T-cell (primary cell): ENCODE results near the gene PIGZ. TPM values are rescaled to one million over a fixed set of nuclear protein-coding genes. Genes with fewer than 3 reads are reported as not detected.
A peak's percentile ranks its signal among the peaks of the same experiment; 100 is the strongest.

Experiments
- ATAC-seq, 4 experiments: fragments of 200-7000 bp in 3 of 4; fragments of 150-1000 bp in 1 of 4; cut with Tn5 transposase; replicated peaks in 1 of 4; 1 replicate in 3 of 4; 2 replicates in 1 of 4; pipeline ENCODE4 v1.10.0; 2021; ENCODE audit warnings: moderate library complexity in 3 of 4, mild to moderate bottlenecking in 2 of 4, moderate number of reproducible peaks in 1 of 4
- CTCF ChIA-PET, 2 donors: fragments of 300-600 bp; sonication (Branson Sonifier 250); formaldehyde crosslinking; loops; one replicate each; lab custom pipeline; 2022; ENCODE audit warnings: antibody characterized with exemption in 2 of 2; lab: Charles Lee
- POLR2A ChIA-PET, 2 donors: fragments of 300-600 bp; sonication (Branson Sonifier 250); formaldehyde crosslinking; loops; one replicate each; lab custom pipeline; 2022; ENCODE audit warnings: antibody characterized with exemption in 2 of 2; lab: Charles Lee
- DNase-seq, 35 experiments: peaks; one replicate each; pipeline versions ENCODE4 v3.0.0 to v3.0.0-alpha.2; 2013 to 2023
- H3K27ac ChIP-seq: one replicate; pipeline ENCODE4 v1.5.1; 2013; ENCODE audit warnings: low read length
- H3K27me3 ChIP-seq, 2 experiments: replicated peaks in 1 of 2; 1 replicate in 1 of 2; 2 replicates in 1 of 2; pipeline versions ENCODE4 v1.6.1 to v1.7.0; 2013; ENCODE audit warnings: low read length in 1 of 2, mixed read lengths in 1 of 2; ENCODE audit not compliant: control insufficient read depth in 2 of 2, insufficient read depth in 2 of 2; ENCODE audit errors: extremely low read depth in 1 of 2
- H3K36me3 ChIP-seq, 2 donors: 1 replicate in 1 of 2; 2 replicates in 1 of 2; pipeline versions ENCODE4 v1.6.1 to v1.7.0; 2013; ENCODE audit warnings: low read length in 1 of 2; ENCODE audit not compliant: control insufficient read depth in 2 of 2, insufficient read depth in 1 of 2; ENCODE audit errors: extremely low read depth in 1 of 2
- H3K4me1 ChIP-seq, 2 experiments: 1 replicate in 1 of 2; 2 replicates in 1 of 2; pipeline versions ENCODE4 v1.6.1 to v1.7.0; 2013; ENCODE audit warnings: low read length in 2 of 2, mixed read lengths in 1 of 2; ENCODE audit not compliant: insufficient read depth in 2 of 2, control insufficient read depth in 1 of 2; ENCODE audit errors: extremely low read depth in 1 of 2
- H3K4me3 ChIP-seq, 2 donors: 1 replicate in 1 of 2; 2 replicates in 1 of 2; pipeline versions ENCODE4 v1.5.1 to v1.7.0; 2013; ENCODE audit warnings: mild to moderate bottlenecking in 2 of 2, low read length in 1 of 2, moderate library complexity in 1 of 2; ENCODE audit not compliant: control insufficient read depth in 1 of 2; ENCODE audit errors: extremely low read depth in 1 of 2
- H3K9me3 ChIP-seq: 2 replicates; pipeline ENCODE4 v1.7.0; 2013
- H3K27ac Mint-ChIP-seq, 2 donors: one replicate each; pipeline ENCODE4 v1.8.0; 2020 to 2021; ENCODE audit warnings: mild to moderate bottlenecking in 2 of 2, mixed read lengths in 2 of 2
- H3K27me3 Mint-ChIP-seq, 2 donors: one replicate each; pipeline ENCODE4 v1.8.0; 2021 to 2022; ENCODE audit warnings: mixed read lengths in 2 of 2
- H3K36me3 Mint-ChIP-seq: one replicate; pipeline ENCODE4 v1.8.0; 2021; ENCODE audit warnings: mixed read lengths
- H3K4me1 Mint-ChIP-seq, 3 donors: one replicate each; pipeline ENCODE4 v1.8.0; 2020 to 2022; ENCODE audit warnings: mixed read lengths in 3 of 3, mild to moderate bottlenecking in 1 of 3
- H3K4me3 Mint-ChIP-seq, 3 donors: one replicate each; pipeline ENCODE4 v1.8.0; 2020 to 2022; ENCODE audit warnings: mild to moderate bottlenecking in 3 of 3, mixed read lengths in 3 of 3, moderate library complexity in 3 of 3
- H3K9me3 Mint-ChIP-seq, 3 donors: one replicate each; pipeline ENCODE4 v1.8.0; 2020 to 2022; ENCODE audit warnings: mixed read lengths in 3 of 3
- WGBS: methylation state at CpG from one replicate; pipeline ENCODE4 v1.1.5; 2013; ENCODE audit warnings: missing lambda C conversion rate; ENCODE audit not compliant: insufficient coverage; 5-methylcytosine and 5-hydroxymethylcytosine counted together
- total RNA-seq, 35 experiments: library from RNA in 6 of 35; stranded (reverse) in 6 of 35; fragments of 120-200 nt in 1 of 35; gene quantifications; one replicate each; pipeline versions ENCODE4 v1.2.1 to v1.2.4 and lab custom pipeline; 2013 to 2026

Gene PIGZ
- total RNA-seq, 5 donors from 2014 or later (not counting 1 experiment from before 2014, with no cell fraction given), result 0.28 to 1.3 (median 1.1) TPM

DNA sequence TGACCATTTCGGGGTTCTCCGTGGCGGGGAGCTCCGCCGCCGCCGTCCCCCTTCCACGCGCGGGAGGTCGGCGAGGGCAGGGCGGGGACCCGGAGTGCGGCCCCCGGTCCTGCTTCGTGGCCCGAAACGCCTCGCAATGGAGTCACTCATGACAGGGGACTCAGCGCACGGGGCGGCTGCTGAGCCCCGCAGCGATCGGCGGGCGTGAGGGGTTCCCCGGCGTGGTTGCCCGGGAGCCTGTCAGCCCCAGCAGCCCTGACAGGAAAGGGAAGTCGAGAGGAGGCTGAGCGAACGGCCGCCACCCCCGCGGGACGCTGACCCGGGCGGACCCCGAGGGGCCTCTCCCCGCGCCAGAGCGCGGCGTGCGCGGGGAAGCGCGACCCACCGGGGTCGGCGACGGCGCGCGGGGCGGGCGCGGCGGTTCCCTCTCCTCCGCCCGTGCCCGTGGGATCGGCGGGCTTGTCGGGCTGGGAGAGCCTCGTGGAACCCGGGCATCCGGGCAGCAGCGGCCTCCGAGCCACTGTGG, 564 bp upstream of the PIGZ start:
- Mint-ChIP-seq H3K27ac (no peak overlapping the region), H3K27me3 (peaks cover 0 to 12% of the 10 kb centered on the region in 2 donors), H3K9me3 (no peaks in the 10 kb centered on the region), H3K36me3 (no peaks in the 10 kb centered on the region), H3K4me1 (peaks cover 8 to 16% (median 9%) of the 10 kb centered on the region in 3 donors), H3K4me3 (peak overlapping the region; percentile 73 to 82 (median 81))
- DNase-seq, result peak in 22 of 35 experiments; percentile 3 to 58 (median 24)
- under 1% methylated on average over 72 of the region's 72 CpGs for WGBS
- POLR2A ChIA-PET, result interaction anchor here in 1 of 2 donors (0.5 to 0.6 kb wide), 2 partner anchors 263 to 850 kb away, joined by 3 to 4 read pairs; no protein-coding TSS in a partner anchor
- no peaks in the 10 kb centered on the region for H3K9me3 ChIP-seq
- CTCF ChIA-PET, result interaction anchor here in 1 of 2 donors (0.7 to 0.8 kb wide), 2 partner anchors 102 to 132 kb away, joined by 3 to 5 read pairs; no protein-coding TSS in a partner anchor
- no peaks in the 10 kb centered on the region for H3K36me3 ChIP-seq
- H3K27me3 ChIP-seq, result peaks cover 0 to 20% of the 10 kb centered on the region in 2 experiments
- peak overlapping the region; percentile 46 to 68 for H3K4me3 ChIP-seq
- no peak overlapping the region for H3K27ac ChIP-seq
- H3K4me1 ChIP-seq, result peaks cover 0 to 11% of the 10 kb centered on the region in 2 experiments
- peak; percentile 49 to 58 (median 54) for ATAC-seq

DNA sequence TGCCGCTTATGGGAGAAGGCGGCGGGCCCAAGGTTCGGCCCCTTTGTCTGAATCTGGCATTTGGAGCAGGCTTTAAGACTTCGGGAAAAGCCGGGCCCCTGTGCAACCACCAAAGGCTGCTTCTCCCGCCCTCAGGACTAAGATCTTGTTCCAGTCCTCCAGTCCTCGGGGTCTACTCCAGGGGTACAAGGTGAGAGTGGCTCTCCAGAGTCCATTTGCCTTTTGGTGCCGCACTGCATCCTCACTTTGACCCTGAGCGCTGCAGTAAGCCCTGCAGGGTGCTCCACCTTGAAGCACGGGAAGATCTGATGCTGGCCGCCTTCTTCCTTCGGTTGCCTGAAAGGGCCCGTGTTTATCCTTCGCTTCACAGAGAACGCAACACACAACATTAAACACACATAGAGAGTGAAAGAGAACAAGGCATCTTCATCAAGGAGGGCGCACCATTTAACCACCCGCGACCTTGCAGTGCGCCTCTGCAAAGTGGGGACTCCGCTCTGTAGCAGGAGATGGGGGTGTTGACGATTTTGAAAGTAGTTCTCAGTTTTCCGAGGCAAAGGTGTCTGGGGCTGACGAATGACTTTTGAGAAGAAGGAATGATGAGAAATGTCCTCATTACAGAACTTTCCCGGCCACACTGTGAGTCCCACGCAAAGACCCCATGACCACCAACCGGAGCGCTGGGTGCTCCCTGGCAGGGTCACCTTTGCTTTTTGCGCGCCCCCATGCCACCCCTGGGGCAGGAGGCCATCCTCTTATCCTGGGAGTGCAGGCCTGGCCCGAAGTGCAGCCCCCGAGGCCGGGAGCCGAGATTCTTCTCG, 1.0 kb downstream of the PIGZ start:
- ChIA-PET POLR2A (no interaction called here), CTCF (interaction anchor here in 1 of 2 donors (0.5 kb wide), 1 partner anchor 331 kb away, joined by 4 read pairs; the partner anchor contains the start of gene DLG1)
- WGBS, result 79% methylated on average over 26 of the region's 35 CpGs
- Mint-ChIP-seq H3K27me3 (peaks cover 0 to 12% of the 10 kb centered on the region in 2 donors), H3K27ac (no peak overlapping the region), H3K36me3 (no peaks in the 10 kb centered on the region), H3K9me3 (no peaks in the 10 kb centered on the region), H3K4me3 (peak overlapping the region; percentile 59 to 75 (median 69)), H3K4me1 (peaks cover 8 to 16% (median 9%) of the 10 kb centered on the region in 3 donors)
- Histone ChIP-seq H3K36me3 (no peaks in the 10 kb centered on the region), H3K27me3 (peaks cover 0 to 20% of the 10 kb centered on the region in 2 experiments), H3K4me1 (peaks cover 0 to 11% of the 10 kb centered on the region in 2 experiments), H3K9me3 (no peaks in the 10 kb centered on the region), H3K27ac (no peak overlapping the region), H3K4me3 (peak overlapping the region; percentile 47 to 64)
- no peak for DNase-seq
- no peak for ATAC-seq

DNA sequence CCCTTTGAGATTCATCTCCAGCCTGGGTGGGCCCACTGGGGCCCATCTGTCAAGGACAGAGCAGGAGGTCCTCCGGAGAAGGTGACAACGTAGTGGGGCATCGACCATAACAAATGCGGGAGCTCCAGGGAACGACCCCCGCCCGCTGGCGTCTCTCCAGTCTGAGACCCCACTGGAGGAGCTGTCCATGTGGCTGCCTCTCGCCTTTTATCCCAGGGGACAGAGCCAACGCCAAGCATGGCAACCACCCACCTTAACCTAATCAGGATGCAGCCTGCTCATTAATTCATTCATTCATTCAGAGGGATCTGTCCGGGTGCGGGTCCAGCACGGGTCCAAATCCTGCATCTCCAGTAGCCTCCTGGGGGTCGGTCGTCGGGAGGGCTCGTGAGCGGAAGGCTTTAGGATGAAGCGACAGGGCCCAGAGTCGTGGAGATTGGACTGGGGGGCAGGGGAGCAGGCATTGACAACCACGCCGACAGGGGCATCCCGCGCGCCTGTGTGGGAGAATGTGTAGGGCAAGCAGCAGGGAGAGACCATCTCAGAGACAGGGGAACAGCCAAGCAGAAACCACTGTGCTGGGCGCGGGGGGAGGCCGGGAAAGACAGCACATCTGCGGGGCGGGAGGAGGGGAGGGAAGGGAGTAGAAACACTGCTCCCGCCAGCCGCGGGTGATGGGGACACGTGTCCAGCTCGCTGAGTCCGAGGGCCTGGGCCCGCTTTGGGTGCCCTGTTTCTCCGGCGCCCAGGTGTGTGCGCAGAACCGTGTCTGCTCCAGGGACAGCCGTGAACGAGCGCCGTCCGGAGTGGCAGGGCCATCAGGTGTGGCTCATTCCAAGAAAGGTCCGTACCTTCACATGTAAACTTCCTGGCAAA, 1.9 kb downstream of the PIGZ start:
- Histone ChIP-seq H3K4me1 (peaks cover 0 to 11% of the 10 kb centered on the region in 2 experiments), H3K36me3 (no peaks in the 10 kb centered on the region), H3K27ac (no peak overlapping the region), H3K27me3 (peaks cover 0 to 20% of the 10 kb centered on the region in 2 experiments), H3K9me3 (no peaks in the 10 kb centered on the region), H3K4me3 (no peak overlapping the region)
- ChIA-PET POLR2A (interaction anchor here in 1 of 2 donors (0.5 kb wide), 1 partner anchor 1572 kb away, joined by 4 read pairs; no protein-coding TSS in a partner anchor), CTCF (no interaction called here)
- ATAC-seq (no peak), DNase-seq (no peak)
- Mint-ChIP-seq H3K4me3 (peak overlapping the region; percentile 59 to 75 (median 69)), H3K27ac (no peak overlapping the region), H3K36me3 (no peaks in the 10 kb centered on the region), H3K27me3 (peaks cover 0 to 12% of the 10 kb centered on the region in 2 donors), H3K9me3 (no peaks in the 10 kb centered on the region), H3K4me1 (peaks cover 8 to 16% (median 9%) of the 10 kb centered on the region in 3 donors)
- WGBS, result 91% methylated on average over 44 of the region's 47 CpGs

DNA sequence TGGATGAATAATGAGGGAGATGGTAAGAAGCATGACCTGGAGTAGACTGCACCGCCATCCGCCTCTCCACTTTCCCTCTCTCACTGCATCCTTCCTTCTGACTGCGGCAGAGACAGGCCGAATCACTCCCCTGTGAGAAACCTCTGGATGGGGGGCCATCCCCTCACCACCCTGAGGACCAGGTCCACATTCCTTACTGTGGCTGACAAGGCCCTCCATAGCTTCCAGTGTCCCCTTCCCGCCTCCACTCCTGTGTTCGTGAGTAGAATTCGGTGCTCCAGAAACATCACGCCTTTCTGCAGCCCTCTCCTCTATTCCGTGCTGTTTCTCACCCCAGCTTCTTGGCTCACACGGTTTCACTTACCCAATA, 2.8 kb downstream of the PIGZ start:
- Mint-ChIP-seq H3K4me1 (peaks cover 8 to 16% (median 9%) of the 10 kb centered on the region in 3 donors), H3K9me3 (no peaks in the 10 kb centered on the region), H3K36me3 (no peaks in the 10 kb centered on the region), H3K4me3 (no peak overlapping the region), H3K27me3 (peaks cover 0 to 10% of the 10 kb centered on the region in 2 donors), H3K27ac (no peak overlapping the region)
- Histone ChIP-seq H3K9me3 (no peaks in the 10 kb centered on the region), H3K4me3 (no peak overlapping the region), H3K36me3 (no peaks in the 10 kb centered on the region), H3K4me1 (peaks cover 0 to 11% of the 10 kb centered on the region in 2 experiments), H3K27me3 (peaks cover 0 to 16% of the 10 kb centered on the region in 2 experiments), H3K27ac (no peak overlapping the region)
- POLR2A ChIA-PET, result interaction anchor here in 1 of 2 donors (0.5 kb wide), 1 partner anchor 1571 kb away, joined by 4 read pairs; no protein-coding TSS in a partner anchor
- CTCF ChIA-PET, result no interaction called here
- WGBS, result 94% methylated on average over 8 of the region's 10 CpGs
- DNase-seq (no peak), ATAC-seq (no peak)

DNA sequence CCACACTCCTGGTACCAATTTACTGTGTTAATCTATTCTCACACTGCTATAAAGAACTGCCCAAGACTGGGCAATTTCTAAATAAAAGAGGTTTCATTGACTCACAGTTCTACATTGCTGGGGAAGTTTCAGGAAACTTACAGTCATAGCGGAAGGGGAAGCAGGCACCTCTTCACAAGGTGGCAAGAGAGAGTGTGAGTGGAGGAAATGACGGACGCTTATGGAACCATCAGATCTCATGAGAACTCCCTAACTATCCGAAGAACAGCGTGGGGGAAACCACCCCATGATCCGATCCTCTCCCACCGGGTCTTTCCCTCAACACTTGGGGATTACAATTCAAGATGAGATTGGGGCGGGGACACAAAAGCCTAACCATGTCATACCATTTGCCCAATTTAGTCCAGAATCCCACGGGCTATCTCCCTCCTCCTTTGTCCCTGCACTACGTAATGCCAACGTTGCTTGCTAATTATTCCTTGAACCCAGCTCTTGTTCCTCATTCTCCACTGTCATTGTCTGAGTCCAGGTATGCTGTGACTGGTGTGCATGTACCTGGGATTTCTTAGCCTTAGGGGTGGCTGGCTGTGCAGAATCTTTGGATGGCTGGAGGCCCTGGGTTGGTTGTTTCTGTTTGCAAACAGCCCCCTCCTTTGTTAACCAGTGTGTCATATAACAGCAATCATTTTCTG, 3.4 kb downstream of the PIGZ start:
- Histone ChIP-seq H3K27me3 (peaks cover 0 to 12% of the 10 kb centered on the region in 2 experiments), H3K9me3 (no peaks in the 10 kb centered on the region), H3K4me3 (no peak overlapping the region), H3K36me3 (no peaks in the 10 kb centered on the region), H3K27ac (no peak overlapping the region), H3K4me1 (peaks cover 0 to 11% of the 10 kb centered on the region in 2 experiments)
- Mint-ChIP-seq H3K36me3 (no peaks in the 10 kb centered on the region), H3K27me3 (peaks cover 0 to 5% of the 10 kb centered on the region in 2 donors), H3K9me3 (no peaks in the 10 kb centered on the region), H3K4me3 (no peak overlapping the region), H3K27ac (no peak overlapping the region), H3K4me1 (peaks cover 3 to 12% (median 7%) of the 10 kb centered on the region in 3 donors)
- 89% methylated on average over 5 of the region's 11 CpGs for WGBS
- ATAC-seq, result no peak
- POLR2A ChIA-PET, result no interaction called here
- CTCF ChIA-PET, result no interaction called here
- DNase-seq, result no peak
